GM12874 (cell line): ENCODE measurements around the gene RFFL.

Experiments
- TF ChIP-seq, protein P1 (sequence below): IDR thresholded peaks from 2 replicates; pipeline ENCODE4 v1.5.1; 2011; ENCODE audit warnings: low read depth, mild to moderate bottlenecking, control low read depth, low read length, moderate library complexity; ENCODE audit not compliant: insufficient read depth

The RFFL gene

DNA sequence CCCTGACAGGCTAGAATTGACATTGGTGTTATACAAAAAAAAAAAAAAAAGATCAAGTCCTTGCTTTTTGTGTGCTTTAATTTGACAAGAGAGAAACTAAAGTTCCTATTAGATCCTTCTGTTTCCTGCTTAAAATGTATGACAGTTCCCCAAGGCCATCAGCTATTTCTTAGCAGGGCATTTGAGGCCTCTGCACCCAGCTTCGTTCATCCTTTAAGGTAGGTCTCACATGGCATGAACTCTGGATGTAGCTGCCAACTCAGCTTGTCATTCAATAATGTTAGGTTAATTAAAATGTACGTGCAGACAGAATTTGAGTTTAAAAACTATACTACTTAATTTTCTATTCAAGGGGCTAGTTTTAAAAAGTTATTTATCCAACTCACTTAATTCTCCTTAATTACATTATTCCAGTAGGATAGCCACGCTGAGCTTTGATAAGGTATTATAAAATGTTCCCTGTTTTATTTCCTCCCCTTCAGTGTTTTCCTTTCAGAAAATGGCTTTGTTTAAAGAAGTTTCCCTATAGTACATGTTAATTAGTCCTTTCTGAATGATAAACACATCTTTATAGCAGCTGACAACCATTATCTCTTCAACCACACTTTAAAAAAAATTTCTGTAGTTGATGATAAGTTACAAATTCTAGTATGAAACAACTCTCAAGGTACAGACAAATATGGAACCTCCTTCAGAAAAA, 1.2 kb upstream of the RFFL start:
- TF ChIP-seq, protein P1, sequence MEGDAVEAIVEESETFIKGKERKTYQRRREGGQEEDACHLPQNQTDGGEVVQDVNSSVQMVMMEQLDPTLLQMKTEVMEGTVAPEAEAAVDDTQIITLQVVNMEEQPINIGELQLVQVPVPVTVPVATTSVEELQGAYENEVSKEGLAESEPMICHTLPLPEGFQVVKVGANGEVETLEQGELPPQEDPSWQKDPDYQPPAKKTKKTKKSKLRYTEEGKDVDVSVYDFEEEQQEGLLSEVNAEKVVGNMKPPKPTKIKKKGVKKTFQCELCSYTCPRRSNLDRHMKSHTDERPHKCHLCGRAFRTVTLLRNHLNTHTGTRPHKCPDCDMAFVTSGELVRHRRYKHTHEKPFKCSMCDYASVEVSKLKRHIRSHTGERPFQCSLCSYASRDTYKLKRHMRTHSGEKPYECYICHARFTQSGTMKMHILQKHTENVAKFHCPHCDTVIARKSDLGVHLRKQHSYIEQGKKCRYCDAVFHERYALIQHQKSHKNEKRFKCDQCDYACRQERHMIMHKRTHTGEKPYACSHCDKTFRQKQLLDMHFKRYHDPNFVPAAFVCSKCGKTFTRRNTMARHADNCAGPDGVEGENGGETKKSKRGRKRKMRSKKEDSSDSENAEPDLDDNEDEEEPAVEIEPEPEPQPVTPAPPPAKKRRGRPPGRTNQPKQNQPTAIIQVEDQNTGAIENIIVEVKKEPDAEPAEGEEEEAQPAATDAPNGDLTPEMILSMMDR: no peak

DNA sequence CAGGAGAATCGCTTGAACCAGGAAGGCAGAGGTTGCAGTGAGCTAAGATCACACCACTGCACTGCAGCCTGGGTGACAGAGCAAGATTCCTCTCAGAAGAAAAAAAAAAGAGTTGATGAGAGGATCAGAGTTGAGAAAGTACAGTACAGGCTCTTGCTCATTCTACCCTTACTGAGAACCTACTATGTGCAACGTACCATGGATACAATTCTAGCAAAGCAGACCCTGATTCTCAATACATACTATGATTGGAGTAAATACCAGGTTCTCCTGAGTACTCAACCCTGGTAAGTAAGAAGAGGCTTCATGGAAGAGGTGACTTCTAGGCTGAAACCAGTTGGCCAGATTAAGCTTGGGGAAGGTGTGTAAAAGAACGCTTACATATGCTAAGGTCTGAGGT, 1.2 kb downstream of the RFFL start:
- TF ChIP-seq, protein P1: no peak

DNA sequence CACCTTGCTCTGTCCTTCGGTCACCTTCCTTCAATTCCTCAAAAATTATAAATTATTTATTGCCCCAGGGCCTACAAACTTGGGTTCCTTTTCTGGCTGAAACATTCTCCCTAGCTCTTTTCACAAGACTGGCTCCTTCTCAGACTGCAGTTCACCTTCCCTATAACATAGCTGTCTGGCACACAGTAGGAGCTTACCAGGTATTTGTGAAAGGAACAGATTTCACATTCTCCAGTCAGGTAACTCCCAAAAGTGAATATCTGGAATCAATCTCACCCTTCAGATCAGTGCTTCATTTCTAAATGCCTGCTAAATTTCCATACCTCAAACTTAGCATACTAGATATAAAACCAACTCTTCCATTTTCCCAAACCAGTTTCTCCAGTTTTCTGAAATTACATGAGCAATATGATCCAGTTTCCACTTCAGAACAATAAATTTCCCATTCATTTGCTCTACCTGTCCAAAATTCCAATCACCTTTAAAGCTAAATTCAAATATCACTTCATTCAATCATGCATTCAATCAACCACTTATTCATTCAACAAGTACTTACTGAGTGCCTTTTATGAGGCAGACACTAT, 6.1 kb downstream of the RFFL start:
- TF ChIP-seq, protein P1: no peak

DNA sequence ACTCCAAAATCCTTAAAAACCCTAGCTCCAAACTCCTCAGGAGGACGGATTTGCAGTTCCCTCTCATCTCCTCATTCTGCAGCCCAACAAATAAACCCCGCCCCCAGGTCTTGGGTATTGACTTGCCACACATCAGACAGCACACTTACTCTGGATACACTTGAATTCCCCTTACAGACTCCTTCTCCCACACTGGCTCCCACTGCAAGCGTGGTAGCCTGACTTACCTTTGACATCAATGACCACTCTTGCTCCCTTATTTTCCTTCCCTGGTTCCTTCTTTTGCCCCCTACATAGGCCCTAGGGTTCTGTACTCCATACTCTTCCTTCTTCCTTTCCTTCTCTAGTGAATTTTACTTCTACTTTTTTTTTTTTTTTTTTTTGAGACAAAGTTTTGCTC, 7.5 kb downstream of the RFFL start:
- TF ChIP-seq, protein P1: no peak

DNA sequence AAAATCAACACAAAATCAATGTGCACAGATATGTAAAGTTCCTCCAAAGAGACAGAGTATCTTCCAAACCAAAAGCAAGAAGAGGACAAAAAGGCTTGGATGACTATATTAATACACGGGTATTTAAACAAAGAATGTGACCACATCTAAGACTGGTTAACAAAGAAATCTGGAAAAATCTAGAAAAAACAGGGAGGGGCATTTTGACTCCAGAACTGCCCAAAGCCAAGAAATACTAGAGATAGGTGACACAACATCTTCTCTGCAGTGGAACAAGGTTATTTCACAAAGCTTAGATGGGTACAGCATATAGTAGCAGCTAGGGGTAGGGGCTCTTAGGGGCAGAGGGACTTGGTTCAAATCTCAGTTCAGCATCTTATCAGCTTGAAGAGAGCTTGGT, 10.3 kb downstream of the RFFL start:
- TF ChIP-seq, protein P1: no peak

DNA sequence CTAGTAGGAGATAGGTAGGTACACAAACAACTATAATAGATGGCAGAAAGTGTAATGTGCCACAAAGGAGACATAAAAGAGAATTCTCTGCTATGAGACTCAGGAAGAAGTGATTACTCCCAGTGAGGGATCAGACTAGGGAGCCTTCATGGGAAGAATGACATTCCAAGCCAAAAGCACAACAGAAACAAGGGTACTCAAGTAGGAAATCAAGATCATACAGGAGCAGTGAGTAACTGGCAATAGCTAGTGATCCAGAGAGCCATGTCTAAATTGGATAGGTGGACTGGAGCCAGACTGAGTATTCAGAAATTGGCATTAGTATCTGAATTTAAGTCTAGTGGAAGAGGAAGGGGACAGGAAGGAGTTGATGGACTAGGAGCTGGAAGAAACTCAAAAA, 10.7 kb downstream of the RFFL start:
- TF ChIP-seq, protein P1: no peak

DNA sequence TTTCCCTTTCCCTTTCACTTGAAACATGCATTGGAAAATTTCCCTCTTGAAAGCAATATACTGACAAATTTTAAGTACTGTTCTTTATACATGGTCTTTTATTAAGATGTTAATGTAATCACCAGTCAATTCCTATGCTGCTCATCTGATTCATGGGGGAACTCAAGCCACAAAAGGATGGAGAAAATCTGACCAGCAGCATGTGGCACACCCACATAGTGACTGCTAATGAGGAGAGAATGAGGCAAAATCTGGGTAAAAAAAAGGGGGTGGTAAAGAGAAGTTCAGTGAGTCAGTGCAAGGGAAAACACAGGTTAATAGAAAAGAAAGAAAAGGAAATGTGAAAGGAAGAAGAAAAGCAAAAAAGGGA, 11.3 kb downstream of the RFFL start:
- TF ChIP-seq, protein P1: no peak
